GM21717 (cell line): ENCODE measurements around the gene SRPK1.

Experiments
- ATAC-seq: cut with Tn5 transposase; IDR thresholded peaks from one replicate; pipeline ENCODE4 v1.9.1; 2021; ENCODE audit warnings: mild to moderate bottlenecking, moderate library complexity; ENCODE audit not compliant: unreplicated experiment

The SRPK1 gene

GRCh38 chr6:35903679-35904078 is 17.2 kb downstream of the SRPK1 start:
- no peak for ATAC-seq

GRCh38 chr6:35900448-35900847 is 20.4 kb downstream of the SRPK1 start:
- no peak for ATAC-seq

- no peak for ATAC-seq
These were observed 22.9 kb downstream of the SRPK1 start for GRCh38 chr6:35898003-35898402.

GRCh38 chr6:35897486-35897885 is 23.4 kb downstream of the SRPK1 start:
- no peak for ATAC-seq

GRCh38 chr6:35897036-35897435 is 23.9 kb downstream of the SRPK1 start:
- ATAC-seq: no peak

GRCh38 chr6:35896228-35896627 is 24.7 kb downstream of the SRPK1 start:
- no peak for ATAC-seq

GRCh38 chr6:35895560-35895959 is 25.3 kb downstream of the SRPK1 start:
- ATAC-seq: no peak

- no peak for ATAC-seq
These were observed 26.1 kb downstream of the SRPK1 start for GRCh38 chr6:35894776-35895175.

- ATAC-seq: no peak
These were observed 27.7 kb downstream of the SRPK1 start for GRCh38 chr6:35893246-35893645.

GRCh38 chr6:35892482-35892881 is 28.4 kb downstream of the SRPK1 start:
- no peak for ATAC-seq

- ATAC-seq: no peak
These were observed 41.7 kb downstream of the SRPK1 start for GRCh38 chr6:35879151-35879550.

- no peak for ATAC-seq
These were observed 44.0 kb downstream of the SRPK1 start for GRCh38 chr6:35876902-35877301.

GRCh38 chr6:35874730-35875129 is 46.2 kb downstream of the SRPK1 start:
- no peak for ATAC-seq

- no peak for ATAC-seq
These were observed 61.5 kb downstream of the SRPK1 start for GRCh38 chr6:35859367-35859766.

- ATAC-seq: no peak
These were observed 63.0 kb downstream of the SRPK1 start for GRCh38 chr6:35857853-35858252.

GRCh38 chr6:35856250-35856649 is 64.6 kb downstream of the SRPK1 start:
- no peak for ATAC-seq

- ATAC-seq: no peak
These were observed 67.9 kb downstream of the SRPK1 start for GRCh38 chr6:35852994-35853393.

- no peak for ATAC-seq
These were observed 70.7 kb downstream of the SRPK1 start for GRCh38 chr6:35850208-35850607.

- ATAC-seq: no peak
These were observed 76.6 kb downstream of the SRPK1 start for GRCh38 chr6:35844290-35844689.

GRCh38 chr6:35842381-35842780 is 78.5 kb downstream of the SRPK1 start:
- no peak for ATAC-seq

GRCh38 chr6:35839019-35839418 is 81.9 kb downstream of the SRPK1 start:
- ATAC-seq: no peak

GRCh38 chr6:35833536-35833935 is 87.4 kb downstream of the SRPK1 start:
- ATAC-seq: no peak

GRCh38 chr6:35831257-35832007 is 89.5 kb downstream of the SRPK1 start:
- ATAC-seq: no peak
